Activated CD8-positive, alpha-beta memory T cell treated with anti-CD3 and anti-CD28 coated beads, Interleukin-2, amount 50 U/mL, for 1 hour (primary cell): ENCODE results near the gene DYSF.

Experiments used
- DNase-seq: peaks from one replicate; pipeline ENCODE4 v3.0.0-alpha.2; 2020; ENCODE audit errors: extremely low read depth

The DYSF gene

DNA sequence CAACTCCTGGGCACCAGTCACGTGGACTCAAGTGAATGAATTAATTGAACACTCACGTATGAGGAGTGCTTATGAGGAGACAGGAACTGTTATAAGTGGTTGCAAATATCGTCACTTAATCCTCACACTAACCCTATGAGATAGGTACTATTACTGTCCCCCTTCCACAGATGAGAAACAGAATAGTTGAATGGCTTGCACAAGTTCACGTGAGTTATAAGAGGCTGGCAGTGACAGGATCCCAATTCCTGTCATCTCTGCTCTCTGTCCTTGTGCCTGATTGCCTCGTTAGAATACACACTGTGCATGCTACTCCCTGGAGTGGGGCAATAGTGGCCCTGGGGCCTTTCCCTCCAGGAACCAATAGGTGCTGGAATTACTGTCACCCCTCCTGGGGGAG lies 253.5 kb downstream of the DYSF start:
- DNase-seq: no peak

GRCh38 chr2:71710367-71711132 lies 257.2 kb downstream of the DYSF start:
- DNase-seq: no peak

- no peak for DNase-seq
These were observed 257.9 kb downstream of the DYSF start for GRCh38 chr2:71711133-71711855.

GRCh38 chr2:71712158-71712818 lies 258.9 kb downstream of the DYSF start:
- no peak for DNase-seq

DNA sequence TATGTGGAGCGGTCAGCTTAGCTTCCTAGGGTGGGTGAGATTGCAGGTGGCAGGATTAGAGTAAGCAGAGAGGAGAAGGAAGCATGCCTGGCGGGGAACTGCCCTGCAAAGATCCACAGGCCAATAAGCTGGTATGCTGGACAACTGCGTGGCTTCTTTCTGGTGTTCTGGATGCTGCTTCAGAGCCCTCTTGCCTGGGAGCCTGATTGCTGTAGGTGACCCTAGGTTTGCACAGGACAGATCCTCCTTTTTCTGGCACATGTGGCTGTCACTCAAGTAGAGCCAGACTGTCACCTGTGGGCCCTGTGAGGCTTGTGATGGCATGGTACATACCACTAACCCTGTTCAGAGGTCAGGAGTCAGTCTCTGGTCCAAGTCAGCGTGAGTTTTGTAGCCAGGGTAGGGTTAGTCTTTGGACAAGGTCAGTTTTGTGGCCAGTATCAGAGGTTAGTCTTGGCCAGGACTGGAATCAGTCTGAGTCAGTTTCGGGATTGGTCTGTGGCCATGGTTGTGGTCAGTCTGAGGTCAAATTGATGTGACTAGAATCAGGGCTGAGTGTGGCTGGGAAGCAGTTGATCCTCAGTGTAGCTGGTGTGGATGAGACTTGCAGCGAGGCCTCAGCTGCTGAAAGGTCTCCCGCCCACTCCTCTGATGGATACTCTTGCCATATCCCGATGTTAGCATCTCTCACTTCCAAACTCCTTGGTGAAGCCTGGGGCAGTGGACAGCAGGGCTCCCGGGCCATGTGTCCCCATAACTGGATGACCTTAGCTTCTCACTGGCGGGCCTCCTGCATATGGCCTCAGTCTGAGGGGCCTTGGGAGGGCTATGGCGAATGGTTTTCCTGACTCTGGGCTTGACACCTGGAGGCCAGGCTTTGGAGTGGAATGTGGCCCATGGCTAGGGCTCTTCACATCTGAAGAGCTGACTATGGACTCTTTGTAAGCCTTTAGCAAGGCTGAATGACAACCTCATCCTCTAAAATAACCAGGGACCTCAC lies 260.5 kb downstream of the DYSF start:
- DNase-seq: no peak

- no peak for DNase-seq
These were observed 261.4 kb downstream of the DYSF start for GRCh38 chr2:71714601-71715240.

DNA sequence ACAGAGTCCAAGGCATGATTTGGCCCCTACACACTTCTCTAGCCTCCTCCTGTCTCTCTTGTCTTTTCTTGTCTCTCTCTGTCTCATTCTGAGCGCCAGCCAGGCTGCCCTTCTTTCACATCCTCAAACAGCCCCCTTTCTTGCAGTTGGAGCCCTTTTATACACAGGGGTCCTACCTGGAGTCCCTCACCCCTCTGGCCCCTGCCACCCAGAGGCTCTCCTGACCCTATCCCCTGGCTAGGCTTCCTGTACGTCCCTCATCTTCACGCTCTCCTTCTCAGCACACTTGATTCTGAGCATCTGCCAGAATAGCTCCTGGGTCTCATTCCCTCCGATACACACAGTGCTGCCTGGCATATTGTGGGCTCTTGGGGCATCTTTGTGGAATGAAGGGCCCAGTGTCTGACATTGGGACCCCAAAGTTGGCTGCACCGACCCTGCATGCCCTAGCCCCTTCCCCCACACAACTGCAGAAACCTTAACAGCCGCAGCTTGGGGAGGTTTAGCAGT lies 261.9 kb downstream of the DYSF start:
- DNase-seq: no peak

- DNase-seq: no peak
These were observed 262.8 kb downstream of the DYSF start for GRCh38 chr2:71715951-71716696.

GRCh38 chr2:71716697-71717624 lies 263.6 kb downstream of the DYSF start:
- no peak for DNase-seq

- DNase-seq: no peak
These were observed 265.3 kb downstream of the DYSF start for GRCh38 chr2:71718686-71719085.

- DNase-seq: no peak
These were observed 266.3 kb downstream of the DYSF start for GRCh38 chr2:71719520-71720282.

DNA sequence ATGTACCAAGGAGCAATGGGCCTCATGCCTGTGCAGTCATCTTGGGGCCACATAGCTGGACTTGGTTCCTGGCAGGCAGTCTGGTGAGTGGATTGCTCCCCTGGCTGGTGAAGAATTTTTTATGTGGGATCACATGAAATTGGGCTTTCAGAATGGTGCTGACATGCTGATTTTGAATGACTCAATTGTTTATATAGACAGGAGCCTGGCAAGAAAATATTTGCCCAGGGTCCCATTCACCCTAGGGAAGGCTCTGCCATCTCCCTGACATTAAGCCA lies 266.9 kb downstream of the DYSF start:
- DNase-seq: no peak

DNA sequence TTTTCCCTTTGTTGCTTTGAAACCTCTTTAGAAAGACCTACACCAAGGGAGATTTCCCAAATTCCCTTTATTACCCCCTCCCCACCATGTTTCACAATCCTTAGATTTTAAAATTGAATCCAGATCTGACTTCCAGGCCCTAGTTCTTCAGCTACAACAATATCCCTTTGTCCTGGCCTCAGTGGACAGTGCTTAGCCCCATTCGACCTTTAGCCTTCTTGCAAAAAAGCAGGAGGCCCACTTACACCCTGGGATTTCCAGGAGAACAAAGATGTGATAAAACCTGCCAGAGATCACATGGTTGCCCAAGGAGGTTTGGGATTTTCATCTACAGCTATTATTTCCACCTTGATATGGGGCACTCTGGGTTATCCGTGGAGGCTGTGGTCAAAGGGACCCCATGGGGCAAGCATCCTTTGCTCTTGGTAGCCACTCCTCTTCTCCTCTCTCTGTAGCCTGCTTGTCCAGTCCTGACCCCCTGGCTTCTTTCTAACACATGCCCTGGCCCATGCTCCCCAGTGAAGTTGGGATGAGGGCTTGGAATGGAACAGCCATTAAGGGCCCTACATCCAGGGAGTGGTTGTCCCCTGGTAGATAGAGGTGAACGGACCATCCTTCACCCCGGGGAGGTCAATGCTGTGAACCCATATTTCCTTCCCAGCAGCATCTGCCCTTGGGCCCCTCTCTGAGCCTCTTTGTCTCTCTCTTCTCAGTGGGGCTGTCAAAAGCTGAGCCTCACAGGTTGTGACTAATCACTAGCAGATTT lies 267.4 kb downstream of the DYSF start:
- no peak for DNase-seq

- no peak for DNase-seq
These were observed 268.0 kb downstream of the DYSF start for GRCh38 chr2:71721362-71721665.

DNA sequence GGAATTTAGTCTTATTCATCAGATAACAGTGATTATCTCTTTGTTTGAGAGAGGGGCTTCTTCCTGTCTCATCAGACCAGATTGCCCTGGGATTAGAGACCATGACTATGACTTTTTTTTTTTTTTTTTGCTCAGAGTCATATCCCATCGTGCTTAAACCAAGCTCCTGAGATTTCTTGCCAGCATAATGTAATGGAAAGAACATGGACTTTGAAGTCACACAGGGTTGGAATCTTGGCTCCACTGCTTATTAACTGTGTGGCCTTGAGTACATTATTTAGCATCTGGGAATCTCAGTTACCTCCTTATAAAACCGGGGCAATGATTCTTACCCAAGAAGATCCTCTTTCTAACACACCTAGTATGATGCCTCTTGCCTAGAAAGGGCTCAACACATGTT lies 268.3 kb downstream of the DYSF start:
- no peak for DNase-seq

GRCh38 chr2:71722286-71722685 lies 268.9 kb downstream of the DYSF start:
- no peak for DNase-seq

- no peak for DNase-seq
These were observed 271.4 kb downstream of the DYSF start for GRCh38 chr2:71724793-71725192.

GRCh38 chr2:71725836-71726235 lies 272.5 kb downstream of the DYSF start:
- no peak for DNase-seq
